Umbilical cord (tissue), 2 donors: ENCODE results near the gene LINGO1. TPM values are rescaled to one million over a fixed set of nuclear protein-coding genes. Genes with fewer than 3 reads are reported as not detected.
A peak's percentile ranks its signal among the peaks of the same experiment; 100 is the strongest.

Experiments used
- DNase-seq: peaks from one replicate; pipeline ENCODE4 v3.0.0-alpha.2; 2015; ENCODE audit warnings: low spot score
- total RNA-seq: library from RNA; depleted of rRNA; stranded (reverse); fragments of >200 nt; gene quantifications from one replicate; pipeline ENCODE4 v1.2.3, GENCODE V29; 2014; ENCODE audit warnings: low replicate concordance; ENCODE audit not compliant: insufficient read depth

Gene LINGO1
- total RNA-seq: 14.2 TPM

- DNase-seq: peak; percentile 54
Measured at GRCh38 chr15:77632534-77633133, at the start of gene LINGO1. Gene LINGO1, minus strand, starts transcription at chr15:77632912. Its CDS starts 597 bp downstream, at chr15:77632315.

- DNase-seq: no peak
Measured at GRCh38 chr15:77681362-77681761, 48.6 kb upstream of the LINGO1 start.

GRCh38 chr15:77676569-77677375, 44.1 kb upstream of the LINGO1 start:
- DNase-seq: no peak

- no peak for DNase-seq
Measured at GRCh38 chr15:77675806-77676415, 43.2 kb upstream of the LINGO1 start.

- DNase-seq: no peak
Measured at GRCh38 chr15:77674327-77674726, 41.6 kb upstream of the LINGO1 start.

- no peak for DNase-seq
Measured at GRCh38 chr15:77673866-77674265, 41.2 kb upstream of the LINGO1 start.

- DNase-seq: no peak
Measured at GRCh38 chr15:77672135-77672534, 39.4 kb upstream of the LINGO1 start.

- no peak for DNase-seq
Measured at GRCh38 chr15:77671362-77672056, 38.8 kb upstream of the LINGO1 start.

GRCh38 chr15:77670558-77671361, 38.0 kb upstream of the LINGO1 start:
- DNase-seq: no peak

GRCh38 chr15:77669896-77670295, 37.2 kb upstream of the LINGO1 start:
- no peak for DNase-seq

GRCh38 chr15:77667338-77668234, 34.9 kb upstream of the LINGO1 start:
- no peak for DNase-seq

GRCh38 chr15:77666296-77666660, 33.6 kb upstream of the LINGO1 start:
- no peak for DNase-seq

GRCh38 chr15:77665530-77666295, 33.0 kb upstream of the LINGO1 start:
- DNase-seq: no peak

- DNase-seq: peak; percentile 32
Measured at GRCh38 chr15:77664428-77664827, 31.7 kb upstream of the LINGO1 start.

- DNase-seq: no peak
Measured at GRCh38 chr15:77663256-77663655, 30.5 kb upstream of the LINGO1 start.

- peak; percentile 62 for DNase-seq
Measured at GRCh38 chr15:77659350-77660321, 26.9 kb upstream of the LINGO1 start.

GRCh38 chr15:77658304-77658703, 25.6 kb upstream of the LINGO1 start:
- no peak for DNase-seq

- no peak for DNase-seq
Measured at GRCh38 chr15:77657634-77658238, 25.0 kb upstream of the LINGO1 start.
